Activated CD8-positive, alpha-beta T cell treated with anti-CD3 and anti-CD28 coated beads for 36 hours (primary cell): ENCODE results near the gene GJA5. TPM values are rescaled to one million over a fixed set of nuclear protein-coding genes. Genes with fewer than 3 reads are reported as not detected.

Experiments used
- ATAC-seq: fragments of 200-7000 bp; cut with Tn5 transposase; one replicate; pipeline ENCODE4 v1.10.0; 2021; ENCODE audit warnings: mild to moderate bottlenecking, moderate library complexity
- CTCF ChIA-PET: fragments of 350-600 bp; sonication (Branson Sonifier 250); formaldehyde crosslinking; loops from one replicate; lab custom pipeline; 2021; ENCODE audit warnings: antibody characterized with exemption; lab: Charles Lee
- POLR2A ChIA-PET: fragments of 350-600 bp; sonication (Branson Sonifier 250); formaldehyde crosslinking; loops from one replicate; lab custom pipeline; 2021; ENCODE audit warnings: antibody characterized with exemption; lab: Charles Lee
- DNase-seq: peaks from one replicate; pipeline ENCODE4 v3.0.0-alpha.2; 2020
- H3K27ac Mint-ChIP-seq: one replicate; pipeline ENCODE4 v1.8.0; 2021; ENCODE audit warnings: mild to moderate bottlenecking, mixed read lengths
- H3K27me3 Mint-ChIP-seq: one replicate; pipeline ENCODE4 v1.8.0; 2021; ENCODE audit warnings: mixed read lengths
- H3K36me3 Mint-ChIP-seq: one replicate; pipeline ENCODE4 v1.8.0; 2021; ENCODE audit warnings: low read depth, mixed read lengths
- H3K4me1 Mint-ChIP-seq: one replicate; pipeline ENCODE4 v1.8.0; 2021; ENCODE audit warnings: low read depth, mixed read lengths
- H3K4me3 Mint-ChIP-seq: one replicate; pipeline ENCODE4 v1.8.0; 2021; ENCODE audit warnings: mild to moderate bottlenecking, moderate library complexity, mixed read lengths
- H3K9me3 Mint-ChIP-seq: one replicate; pipeline ENCODE4 v1.8.0; 2021; ENCODE audit warnings: mixed read lengths
- intact Hi-C: fragments of 100-400 bp; cut with micrococcal nuclease; formaldehyde crosslinking; loops from one replicate; pipeline ENCODE4 v1.10.0; 2022
- total RNA-seq, 2 experiments: library from RNA; stranded (reverse); gene quantifications; one replicate each; pipeline ENCODE4 v1.2.3, GENCODE V29; 2021
- TF ChIP-seq, protein P1 (sequence below): fragments of 200-600 bp; IDR thresholded peaks from one replicate; pipeline ENCODE4 v1.8.0; 2022; ENCODE audit warnings: antibody characterized with exemption, mild to moderate bottlenecking

GJA5 gene
- total RNA-seq, 2 experiments from 2014 or later = not detected

DNA sequence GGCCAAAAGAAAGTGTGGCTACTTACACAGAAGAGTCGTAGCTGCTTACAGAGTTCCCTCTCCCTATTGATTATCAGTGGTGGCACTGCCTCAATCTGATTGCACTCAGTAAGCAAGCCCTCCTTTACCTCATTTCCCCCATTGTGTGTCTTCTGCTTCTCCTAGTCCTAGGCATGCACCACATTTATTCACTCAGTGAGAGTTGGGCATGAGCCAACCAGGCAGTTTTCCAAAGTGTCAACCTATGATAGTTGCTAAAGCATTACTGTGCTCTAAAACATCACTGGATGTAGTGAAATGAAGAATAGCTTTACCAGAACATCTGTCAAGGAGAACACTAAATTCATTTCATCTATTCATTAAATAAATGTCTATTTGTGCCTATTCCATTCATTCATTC, 19.3 kb downstream of the GJA5 start:
- no peak for ATAC-seq
- Mint-ChIP-seq H3K9me3 (no peaks in the 10 kb centered on the region), H3K4me1 (no peaks in the 10 kb centered on the region), H3K36me3 (no peaks in the 10 kb centered on the region), H3K27me3 (no peaks in the 10 kb centered on the region), H3K27ac (no peak overlapping the region), H3K4me3 (no peak overlapping the region)
- no peak for DNase-seq
- POLR2A ChIA-PET = no interaction called here
- TF ChIP-seq, protein P1, sequence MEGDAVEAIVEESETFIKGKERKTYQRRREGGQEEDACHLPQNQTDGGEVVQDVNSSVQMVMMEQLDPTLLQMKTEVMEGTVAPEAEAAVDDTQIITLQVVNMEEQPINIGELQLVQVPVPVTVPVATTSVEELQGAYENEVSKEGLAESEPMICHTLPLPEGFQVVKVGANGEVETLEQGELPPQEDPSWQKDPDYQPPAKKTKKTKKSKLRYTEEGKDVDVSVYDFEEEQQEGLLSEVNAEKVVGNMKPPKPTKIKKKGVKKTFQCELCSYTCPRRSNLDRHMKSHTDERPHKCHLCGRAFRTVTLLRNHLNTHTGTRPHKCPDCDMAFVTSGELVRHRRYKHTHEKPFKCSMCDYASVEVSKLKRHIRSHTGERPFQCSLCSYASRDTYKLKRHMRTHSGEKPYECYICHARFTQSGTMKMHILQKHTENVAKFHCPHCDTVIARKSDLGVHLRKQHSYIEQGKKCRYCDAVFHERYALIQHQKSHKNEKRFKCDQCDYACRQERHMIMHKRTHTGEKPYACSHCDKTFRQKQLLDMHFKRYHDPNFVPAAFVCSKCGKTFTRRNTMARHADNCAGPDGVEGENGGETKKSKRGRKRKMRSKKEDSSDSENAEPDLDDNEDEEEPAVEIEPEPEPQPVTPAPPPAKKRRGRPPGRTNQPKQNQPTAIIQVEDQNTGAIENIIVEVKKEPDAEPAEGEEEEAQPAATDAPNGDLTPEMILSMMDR = no peak
- CTCF ChIA-PET = interaction anchor here (1.6 kb wide), 1 partner anchor 16 kb away, joined by 3 read pairs; no protein-coding TSS in a partner anchor
- intact Hi-C loops = no loop called here

DNA sequence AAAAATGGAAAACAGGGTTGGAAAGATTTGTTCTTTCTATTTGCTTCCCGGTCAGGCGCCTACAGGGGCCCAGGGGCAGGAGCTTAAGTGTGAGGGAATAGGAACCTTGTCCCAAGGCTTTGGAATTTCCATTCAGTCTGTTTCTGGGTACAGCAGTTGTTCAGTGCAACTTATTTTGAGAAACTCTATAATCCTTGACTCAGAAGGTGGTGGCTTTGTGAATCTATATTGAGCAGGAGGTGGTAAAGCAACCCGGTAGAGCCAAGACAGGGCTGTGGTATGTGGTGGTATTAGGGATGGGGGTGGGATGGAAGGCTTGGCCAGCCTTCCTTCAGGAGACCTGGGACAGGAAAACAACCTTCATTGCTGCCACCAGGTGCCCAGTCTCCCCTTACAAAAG, 20.0 kb downstream of the GJA5 start:
- H3K4me3 Mint-ChIP-seq = no peak overlapping the region
- intact Hi-C loops = no loop called here
- no peak for ATAC-seq
- H3K27me3 Mint-ChIP-seq = no peaks in the 10 kb centered on the region
- CTCF ChIA-PET = interaction anchor here (1.6 kb wide), 1 partner anchor 17 kb away, joined by 3 read pairs; no protein-coding TSS in a partner anchor
- no peaks in the 10 kb centered on the region for H3K9me3 Mint-ChIP-seq
- no peak for DNase-seq
- H3K36me3 Mint-ChIP-seq = no peaks in the 10 kb centered on the region
- TF ChIP-seq, protein P1 = no peak
- H3K4me1 Mint-ChIP-seq = no peaks in the 10 kb centered on the region
- H3K27ac Mint-ChIP-seq = no peak overlapping the region
- POLR2A ChIA-PET = no interaction called here

DNA sequence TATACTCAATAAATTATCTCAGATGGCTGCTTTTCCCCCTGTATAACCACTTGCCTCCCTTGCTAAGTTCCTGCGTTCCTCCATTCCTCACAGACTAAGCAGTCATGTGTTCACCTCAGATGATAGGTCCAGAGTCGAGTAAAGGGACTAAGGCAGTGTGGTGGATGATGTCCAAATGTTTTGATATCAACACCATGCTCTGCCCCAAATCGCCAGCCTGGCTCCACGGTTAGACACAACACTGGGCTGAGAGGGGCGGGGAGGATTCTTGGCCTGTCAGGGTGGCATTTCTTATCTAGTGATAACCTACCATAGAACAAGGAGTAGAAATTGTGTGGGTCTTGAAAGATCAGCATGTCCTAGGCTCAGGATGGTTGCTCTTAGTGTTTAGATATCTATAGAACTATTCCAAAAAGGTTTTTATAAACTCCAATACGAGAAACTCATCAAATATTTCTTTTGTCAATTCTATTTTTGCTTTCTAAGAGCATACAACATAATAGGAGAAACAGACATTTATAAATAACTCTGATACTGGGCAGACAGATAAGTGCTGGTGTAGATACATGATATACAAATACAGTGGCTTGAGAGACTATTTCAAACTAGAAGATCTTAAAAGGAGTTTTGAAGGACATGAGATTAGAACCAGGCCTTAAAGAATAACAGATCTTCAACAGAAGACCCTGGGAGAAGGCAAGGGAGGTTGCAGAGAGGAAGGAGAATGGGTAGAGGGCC, 21.5 kb downstream of the GJA5 start:
- H3K4me3 Mint-ChIP-seq = no peak overlapping the region
- DNase-seq = no peak
- no peak for ATAC-seq
- ChIA-PET POLR2A (no interaction called here), CTCF (no interaction called here)
- H3K27me3 Mint-ChIP-seq = no peaks in the 10 kb centered on the region
- H3K9me3 Mint-ChIP-seq = no peaks in the 10 kb centered on the region
- no peaks in the 10 kb centered on the region for H3K4me1 Mint-ChIP-seq
- no peaks in the 10 kb centered on the region for H3K36me3 Mint-ChIP-seq
- intact Hi-C loops = no loop called here
- no peak overlapping the region for H3K27ac Mint-ChIP-seq
- TF ChIP-seq, protein P1 = no peak

DNA sequence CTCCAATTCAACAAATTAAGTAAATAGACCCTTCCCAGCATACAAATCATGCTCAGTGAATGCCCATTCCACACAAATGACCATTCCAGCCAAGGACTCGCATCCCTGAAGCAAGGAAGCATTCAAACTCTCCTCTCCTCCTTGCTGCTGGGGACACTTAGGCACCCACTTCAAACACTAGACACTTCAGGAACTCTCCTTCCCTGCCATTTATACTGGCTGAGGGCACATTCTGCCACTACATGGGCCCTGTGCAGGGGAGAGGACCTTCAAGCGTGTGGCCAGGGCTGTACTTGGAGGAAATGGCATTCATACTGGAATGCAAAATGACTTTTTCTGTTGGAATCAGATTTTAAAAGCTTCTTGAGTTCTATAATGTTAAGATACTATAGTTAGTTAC, 22.3 kb downstream of the GJA5 start:
- intact Hi-C loops = no loop called here
- Mint-ChIP-seq H3K27ac (no peak overlapping the region), H3K36me3 (no peaks in the 10 kb centered on the region), H3K4me3 (no peak overlapping the region), H3K4me1 (no peaks in the 10 kb centered on the region), H3K27me3 (no peaks in the 10 kb centered on the region), H3K9me3 (no peaks in the 10 kb centered on the region)
- DNase-seq (no peak), ATAC-seq (no peak)
- POLR2A ChIA-PET = no interaction called here
- TF ChIP-seq, protein P1 = no peak
- CTCF ChIA-PET = no interaction called here

DNA sequence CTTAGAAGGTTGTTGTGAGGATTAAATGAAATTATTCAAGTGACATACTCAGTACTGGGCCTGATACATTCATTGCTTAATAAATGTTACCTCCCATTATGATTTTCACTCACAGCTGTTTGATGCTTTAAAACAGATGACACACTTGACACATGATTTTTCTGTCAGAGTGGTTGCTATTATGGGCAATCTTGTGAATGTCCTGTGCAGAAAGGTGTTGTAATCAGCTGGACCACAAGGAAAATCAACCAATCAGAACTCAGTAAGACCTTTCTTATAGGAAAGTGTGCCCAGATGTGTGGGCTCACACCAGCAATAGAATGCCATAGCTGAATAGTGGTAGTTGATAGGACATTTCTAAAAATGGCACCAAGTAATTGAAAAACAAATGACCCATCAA, 23.5 kb downstream of the GJA5 start:
- POLR2A ChIA-PET = no interaction called here
- intact Hi-C loops = no loop called here
- Mint-ChIP-seq H3K4me1 (no peaks in the 10 kb centered on the region), H3K9me3 (no peaks in the 10 kb centered on the region), H3K27ac (no peak overlapping the region), H3K4me3 (no peak overlapping the region), H3K36me3 (no peaks in the 10 kb centered on the region), H3K27me3 (peaks cover 4% of the 10 kb centered on the region)
- ATAC-seq (no peak), DNase-seq (no peak)
- CTCF ChIA-PET = interaction anchor here (1.0 kb wide), 1 partner anchor 156 kb away, joined by 3 read pairs; no protein-coding TSS in a partner anchor
- TF ChIP-seq, protein P1 = no peak
